Mononuclear cell (primary cell): ENCODE measurements around the gene ZSCAN26. TPM values are rescaled to one million over a fixed set of nuclear protein-coding genes. Genes with fewer than 3 reads are reported as not detected.
A peak's percentile ranks its signal among the peaks of the same experiment; 100 is the strongest.

Source experiments
- H3K27me3 ChIP-seq: 2 replicates; pipeline ENCODE4 v1.6.0; 2011; ENCODE audit warnings: low read length, control low read depth; ENCODE audit not compliant: insufficient read depth
- H3K4me1 ChIP-seq: 2 replicates; pipeline ENCODE4 v1.5.1; 2011; ENCODE audit warnings: mild to moderate bottlenecking, low read length, control low read depth; ENCODE audit not compliant: insufficient read depth
- H3K4me3 ChIP-seq: 2 replicates; pipeline ENCODE4 v1.5.1; 2011; ENCODE audit warnings: mild to moderate bottlenecking, low read length, moderate library complexity
- H3K9me3 ChIP-seq: 2 replicates; pipeline ENCODE4 v1.5.1; 2011; ENCODE audit warnings: low read depth, mild to moderate bottlenecking, control low read depth, low read length
- total RNA-seq: library from RNA; depleted of rRNA; stranded (reverse); fragments of >200 nt; gene quantifications from one replicate; pipeline ENCODE4 v1.2.3, GENCODE V29; 2012

The ZSCAN26 gene
- 12.4 TPM for total RNA-seq

DNA sequence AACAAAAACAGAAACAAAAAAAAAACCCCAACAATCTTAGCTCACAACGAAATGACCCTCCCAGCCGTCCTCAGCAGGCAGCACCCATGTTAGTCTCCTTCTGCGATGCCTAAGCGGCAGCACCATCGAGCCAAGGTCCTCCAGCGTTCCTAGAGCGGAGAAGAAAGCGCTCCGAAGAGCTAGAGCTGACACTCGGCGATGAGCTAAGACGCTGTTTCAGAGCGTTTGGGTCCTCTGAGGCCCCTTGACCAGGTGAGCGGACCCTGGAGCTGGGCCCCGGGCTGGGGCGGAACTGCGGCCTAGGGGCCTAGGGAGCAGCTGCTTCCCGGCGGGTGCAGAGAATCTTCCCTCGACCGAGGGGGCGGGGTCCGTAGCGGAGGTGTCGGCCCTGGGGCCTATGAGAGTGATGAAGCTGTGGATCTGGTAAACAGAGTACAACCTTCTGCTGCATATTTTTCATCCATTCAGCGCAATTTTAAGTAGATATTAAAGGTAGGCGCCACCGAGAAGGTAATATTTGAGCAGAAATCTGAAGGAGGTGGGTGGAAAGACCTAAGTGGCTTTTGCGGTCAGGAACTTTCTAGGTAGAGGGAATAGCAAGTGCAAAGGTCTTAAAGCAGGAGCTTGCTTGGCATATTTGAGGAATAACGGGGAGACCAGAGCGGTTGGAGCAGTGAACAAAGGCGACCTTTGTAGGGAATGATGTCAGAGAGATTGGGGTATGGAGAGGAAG, at the start of gene ZSCAN26:
ZSCAN26 (plus strand) TSS at position 182 of the 733 bp plus-strand sequence. CDS start 4,777 bp downstream, outside the sequence.
- H3K27me3 ChIP-seq: no peaks in the 10 kb centered on the region
- peak within 1 kb of the TSS; percentile 65 for H3K4me3 ChIP-seq
- no peaks in the 10 kb centered on the region for H3K9me3 ChIP-seq

DNA sequence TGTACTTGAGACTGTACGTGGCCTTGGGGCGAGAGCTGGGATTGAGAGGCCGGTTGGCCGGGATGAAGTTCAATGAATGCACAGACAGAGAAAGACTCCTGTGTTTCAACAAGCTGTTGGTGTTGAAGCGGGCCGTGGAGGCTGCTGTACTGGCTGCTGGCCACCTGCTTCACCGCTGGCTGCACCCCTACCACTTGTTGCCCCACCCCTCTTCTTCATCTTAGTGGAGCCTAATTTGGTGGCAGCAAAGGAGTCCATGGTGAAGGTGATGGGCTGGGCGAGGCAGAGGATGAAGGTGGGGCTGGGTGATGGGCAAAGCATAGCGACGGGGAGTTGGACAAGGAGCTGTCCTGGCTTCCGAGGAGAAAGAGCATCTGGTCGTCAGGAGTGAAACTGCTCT, 49.1 kb upstream of the ZSCAN26 start:
- Histone ChIP-seq H3K9me3 (no peaks in the 10 kb centered on the region), H3K4me1 (peaks cover 5% of the 10 kb centered on the region), H3K4me3 (no peak overlapping the region), H3K27me3 (peaks cover 68% of the 10 kb centered on the region)

More for the DNA sequence above, at the start of gene ZSCAN26:
- H3K4me1 ChIP-seq: peaks cover 10% of the 10 kb centered on the region

DNA sequence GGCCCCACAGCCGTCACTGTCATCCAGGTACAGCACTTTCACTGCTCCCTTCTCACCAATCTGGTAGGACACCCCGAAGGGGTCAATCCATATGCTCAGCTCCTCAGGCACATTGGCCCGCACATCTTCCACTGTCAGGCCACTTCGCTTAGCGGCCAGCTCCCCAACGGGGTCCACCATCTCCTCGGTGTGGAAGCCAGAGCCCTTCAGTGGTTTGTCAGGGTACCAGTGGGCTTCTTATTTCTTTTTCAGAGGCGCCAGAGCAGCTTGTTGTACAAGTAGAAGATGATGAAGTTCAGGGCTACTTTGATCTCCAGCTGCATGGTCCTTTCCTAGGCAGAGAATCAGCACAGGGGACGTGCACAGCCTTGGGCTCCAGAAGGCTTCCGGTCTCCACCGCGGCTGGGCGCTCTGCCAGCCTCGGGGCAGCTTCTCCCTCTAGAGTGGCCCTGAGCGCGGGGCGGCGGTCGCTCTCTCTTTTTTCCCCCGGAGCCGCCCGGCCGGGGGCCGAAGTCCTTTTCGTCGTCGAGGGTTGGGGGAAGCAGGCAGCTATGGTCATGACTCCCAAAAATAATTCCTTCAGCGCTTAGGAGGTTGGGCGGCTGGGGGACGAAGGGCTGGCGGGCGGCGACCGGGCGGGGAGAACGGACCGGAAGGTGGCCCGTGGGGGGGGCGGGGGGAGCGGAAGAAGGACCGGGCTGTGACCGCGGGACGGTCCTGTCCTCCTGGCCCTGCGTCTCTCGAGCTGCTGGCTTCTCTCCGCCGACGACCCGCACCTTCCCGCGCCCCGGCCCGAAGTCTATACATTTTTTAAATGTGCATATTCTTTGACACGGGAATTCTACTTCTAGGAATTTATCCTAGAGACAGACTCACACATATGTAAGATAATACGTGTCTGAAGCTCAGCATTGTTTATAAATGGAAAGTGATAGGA, 48.4 kb upstream of the ZSCAN26 start:
- Histone ChIP-seq H3K27me3 (peaks cover 67% of the 10 kb centered on the region), H3K9me3 (no peaks in the 10 kb centered on the region), H3K4me3 (peak overlapping the region; percentile 39), H3K4me1 (peaks cover 5% of the 10 kb centered on the region)

- Histone ChIP-seq H3K9me3 (no peaks in the 10 kb centered on the region), H3K4me1 (peaks cover 12% of the 10 kb centered on the region), H3K27me3 (peaks cover 54% of the 10 kb centered on the region)
Measured at GRCh38 chr6:28220257-28221133, 46.4 kb upstream of the ZSCAN26 start.

DNA sequence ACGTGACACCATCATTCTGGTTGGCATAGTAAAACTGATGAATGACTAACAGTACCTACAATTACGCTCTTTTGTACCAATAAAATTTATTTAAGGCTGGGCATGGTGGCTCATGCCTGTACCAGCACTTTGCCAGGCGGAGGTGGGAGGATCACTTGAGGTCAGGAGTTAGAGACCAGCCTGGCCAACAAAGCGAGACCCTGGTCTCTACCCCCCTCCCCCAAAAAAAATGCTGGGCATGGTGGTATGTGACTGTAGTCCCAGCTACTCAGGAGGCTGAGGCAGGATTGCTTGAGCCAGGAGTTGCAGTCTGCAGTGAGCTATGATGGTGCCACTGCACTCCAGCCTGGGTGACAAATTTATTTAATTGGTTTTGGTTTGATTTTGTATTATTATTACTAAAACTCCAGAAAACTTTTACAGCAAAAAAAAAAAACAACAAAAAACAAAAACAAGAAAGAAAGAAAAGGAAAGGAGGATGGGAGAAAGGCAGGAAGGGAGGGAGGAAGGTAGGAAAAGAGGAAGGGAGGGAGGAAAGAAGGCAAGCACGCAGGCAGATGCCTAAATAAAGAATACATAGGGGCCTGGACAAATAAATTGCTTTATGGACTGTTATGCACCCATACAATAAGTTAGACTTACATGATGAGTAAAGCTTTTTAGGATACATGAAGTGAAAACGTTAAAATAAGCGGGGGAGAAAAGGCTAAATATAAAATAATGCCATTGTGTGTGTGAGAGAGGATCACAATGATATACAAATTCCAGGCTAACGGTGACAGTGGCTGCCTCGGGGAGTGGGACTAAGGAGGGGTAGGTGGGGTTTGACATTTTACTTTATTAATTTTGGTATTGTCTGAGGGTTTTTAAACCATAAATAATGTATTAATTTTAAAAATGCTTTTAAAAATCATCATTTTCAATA, 42.5 kb upstream of the ZSCAN26 start:
- Histone ChIP-seq H3K4me1 (peaks cover 12% of the 10 kb centered on the region), H3K4me3 (peak overlapping the region; percentile 75), H3K9me3 (no peaks in the 10 kb centered on the region), H3K27me3 (peaks cover 43% of the 10 kb centered on the region)

More at GRCh38 chr6:28220257-28221133, 46.4 kb upstream of the ZSCAN26 start:
- no peak overlapping the region for H3K4me3 ChIP-seq

GRCh38 chr6:28225056-28225834, 41.7 kb upstream of the ZSCAN26 start, which contains the start of gene ZSCAN9:
ZSCAN9 (plus strand) TSS chr6:28225275; CDS start chr6:28227085, 1,810 bp downstream.
- Histone ChIP-seq H3K9me3 (no peaks in the 10 kb centered on the region), H3K4me3 (peak within 1 kb of the TSS; percentile 75), H3K27me3 (peaks cover 35% of the 10 kb centered on the region), H3K4me1 (peaks cover 12% of the 10 kb centered on the region)

DNA sequence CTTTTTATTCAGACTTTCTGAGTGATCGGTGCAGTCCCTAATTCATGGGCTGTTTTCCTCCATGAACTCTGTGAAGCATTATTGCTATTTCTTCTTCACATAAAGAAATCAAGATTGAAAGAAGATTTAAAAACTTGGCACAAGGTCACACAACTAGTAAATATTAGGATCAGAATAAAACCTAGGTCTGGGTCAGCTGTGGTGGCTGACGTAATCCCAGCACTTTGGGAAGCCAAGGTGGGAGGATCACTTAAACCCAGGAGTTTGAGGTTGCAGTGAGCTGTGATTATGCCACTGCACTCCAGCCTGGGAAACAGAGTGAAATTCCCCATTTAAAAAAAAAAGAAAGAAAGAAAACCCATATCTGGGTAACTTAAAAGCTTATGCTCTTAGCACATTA, 40.5 kb upstream of the ZSCAN26 start:
- Histone ChIP-seq H3K4me1 (peaks cover 12% of the 10 kb centered on the region), H3K9me3 (no peaks in the 10 kb centered on the region), H3K4me3 (no peak overlapping the region), H3K27me3 (peaks cover 24% of the 10 kb centered on the region)

DNA sequence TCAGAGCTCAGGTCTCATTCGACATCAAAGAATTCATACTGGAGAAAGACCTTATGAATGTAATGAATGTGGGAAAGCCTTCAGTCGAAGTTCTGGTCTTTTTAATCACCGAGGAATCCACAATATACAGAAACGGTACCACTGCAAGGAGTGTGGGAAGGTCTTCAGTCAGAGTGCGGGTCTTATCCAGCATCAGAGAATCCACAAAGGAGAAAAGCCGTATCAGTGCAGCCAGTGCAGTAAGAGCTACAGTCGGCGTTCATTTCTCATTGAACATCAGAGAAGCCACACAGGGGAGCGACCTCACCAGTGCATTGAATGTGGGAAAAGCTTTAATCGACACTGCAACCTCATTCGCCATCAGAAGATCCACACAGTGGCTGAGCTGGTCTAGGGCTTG, 34.2 kb upstream of the ZSCAN26 start:
- Histone ChIP-seq H3K27me3 (no peaks in the 10 kb centered on the region), H3K4me1 (peaks cover 7% of the 10 kb centered on the region), H3K4me3 (no peak overlapping the region), H3K9me3 (no peaks in the 10 kb centered on the region)

- Histone ChIP-seq H3K9me3 (no peaks in the 10 kb centered on the region), H3K4me1 (peaks cover 7% of the 10 kb centered on the region), H3K27me3 (no peaks in the 10 kb centered on the region), H3K4me3 (no peak overlapping the region)
Measured at GRCh38 chr6:28235912-28236452, 31.0 kb upstream of the ZSCAN26 start.

DNA sequence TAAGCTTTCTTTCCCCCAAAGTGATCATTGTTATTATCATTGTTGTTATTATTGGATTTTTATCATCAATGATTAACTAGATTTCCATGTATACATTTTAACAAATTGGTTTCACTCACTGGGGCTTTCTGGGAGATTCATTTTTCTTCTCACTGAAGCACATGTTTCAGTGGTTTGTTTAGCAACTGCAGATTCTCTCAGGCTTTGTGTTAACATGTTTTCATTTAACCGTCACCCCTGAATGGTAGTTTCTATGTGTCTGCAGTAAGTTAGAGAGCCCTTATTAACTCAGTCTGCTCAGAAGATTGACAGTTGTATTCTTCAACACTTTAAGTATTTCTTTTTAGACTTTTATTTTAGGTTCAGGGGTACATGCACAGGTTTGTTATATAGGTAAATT, 27.3 kb upstream of the ZSCAN26 start:
- no peak overlapping the region for H3K4me3 ChIP-seq
- peaks cover 7% of the 10 kb centered on the region for H3K4me1 ChIP-seq
- H3K9me3 ChIP-seq: no peaks in the 10 kb centered on the region
- no peaks in the 10 kb centered on the region for H3K27me3 ChIP-seq

- no peaks in the 10 kb centered on the region for H3K27me3 ChIP-seq
- no peaks in the 10 kb centered on the region for H3K9me3 ChIP-seq
- H3K4me3 ChIP-seq: no peak overlapping the region
- H3K4me1 ChIP-seq: peaks cover 7% of the 10 kb centered on the region
Measured at GRCh38 chr6:28240471-28240870, 26.5 kb upstream of the ZSCAN26 start.

- H3K27me3 ChIP-seq: no peaks in the 10 kb centered on the region
- no peaks in the 10 kb centered on the region for H3K9me3 ChIP-seq
- no peaks in the 10 kb centered on the region for H3K4me1 ChIP-seq
- H3K4me3 ChIP-seq: no peak overlapping the region
Measured at GRCh38 chr6:28243946-28244345, 23.0 kb upstream of the ZSCAN26 start.
